ENCODE measurements around the gene MAOB.

Gene MAOB

DNA sequence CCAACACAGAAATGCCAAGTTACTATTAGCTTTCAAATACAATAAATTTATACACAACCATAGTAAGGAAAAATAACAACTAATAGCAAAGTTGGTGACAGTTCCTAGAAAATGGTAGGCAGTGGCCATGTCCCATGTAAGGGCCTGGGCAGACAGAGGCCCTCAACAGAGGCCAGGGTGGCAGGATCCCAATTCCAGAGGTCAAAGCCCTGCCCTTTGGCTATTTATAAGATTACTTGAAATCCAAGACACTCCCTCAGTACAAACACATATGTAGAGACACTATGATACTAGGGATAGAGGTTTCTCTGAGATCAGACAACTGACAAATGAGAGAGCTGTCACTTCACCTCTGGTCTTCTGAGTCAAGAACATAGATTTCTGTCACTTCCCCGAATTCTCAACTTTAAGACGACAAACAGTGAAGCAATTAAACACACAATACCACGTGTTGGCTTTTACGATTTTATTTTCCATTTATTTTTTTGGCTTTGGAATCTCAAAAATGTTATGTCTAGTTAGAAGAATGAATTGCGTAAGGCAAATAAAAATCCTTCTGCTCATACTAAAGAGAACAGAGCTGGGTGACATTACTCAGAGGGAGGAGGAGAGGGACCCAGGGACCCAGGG lies 16.3 kb upstream of the MAOB start:
- intact Hi-C loops (cut with DNase I; ENCODE audit: low total_unique reads), result no loop called here
- DNase-seq, result no peak
- Histone ChIP-seq H3K27me3 (no peaks in the 10 kb centered on the region), H3K4me1 (peaks cover 0 to 61% (median 0%) of the 10 kb centered on the region in 4 donors), H3K4me3 (no peak overlapping the region), H3K36me3 (no peaks in the 10 kb centered on the region), H3K27ac (peak overlapping the region; percentile 55 to 61), H3K9me3 (no peaks in the 10 kb centered on the region)
- no peak for TF ChIP-seq CTCF (IDR thresholded peaks at IDR 0.05)

DNA sequence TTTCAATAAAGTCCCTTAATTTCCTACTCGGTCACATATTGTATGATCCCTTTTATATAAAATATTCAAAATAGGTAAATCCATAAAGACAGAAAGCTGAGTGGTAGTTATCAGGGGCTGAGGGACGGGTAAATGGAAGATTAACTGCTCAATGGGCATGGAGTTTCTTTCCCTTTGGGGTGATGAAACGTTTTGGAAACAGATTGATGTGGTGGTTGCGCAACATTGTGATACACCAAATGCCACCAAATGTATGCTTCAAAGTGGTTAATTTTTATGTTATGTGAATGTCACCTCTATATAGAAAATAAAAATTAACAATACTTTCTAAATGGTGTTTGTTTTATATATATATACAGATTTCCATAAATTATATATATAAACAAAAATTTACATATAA lies 15.0 kb upstream of the MAOB start:
- Histone ChIP-seq H3K4me1 (peaks cover 0 to 70% (median 0%) of the 10 kb centered on the region in 4 donors), H3K4me3 (no peak overlapping the region), H3K27ac (peak overlapping the region in 1 of 2 donors; percentile 61), H3K27me3 (no peaks in the 10 kb centered on the region), H3K36me3 (no peaks in the 10 kb centered on the region), H3K9me3 (no peaks in the 10 kb centered on the region)
- intact Hi-C loops (cut with DNase I; ENCODE audit: low total_unique reads), result no loop called here
- TF ChIP-seq CTCF (IDR thresholded peaks at IDR 0.05), result no peak
- DNase-seq, result no peak

DNA sequence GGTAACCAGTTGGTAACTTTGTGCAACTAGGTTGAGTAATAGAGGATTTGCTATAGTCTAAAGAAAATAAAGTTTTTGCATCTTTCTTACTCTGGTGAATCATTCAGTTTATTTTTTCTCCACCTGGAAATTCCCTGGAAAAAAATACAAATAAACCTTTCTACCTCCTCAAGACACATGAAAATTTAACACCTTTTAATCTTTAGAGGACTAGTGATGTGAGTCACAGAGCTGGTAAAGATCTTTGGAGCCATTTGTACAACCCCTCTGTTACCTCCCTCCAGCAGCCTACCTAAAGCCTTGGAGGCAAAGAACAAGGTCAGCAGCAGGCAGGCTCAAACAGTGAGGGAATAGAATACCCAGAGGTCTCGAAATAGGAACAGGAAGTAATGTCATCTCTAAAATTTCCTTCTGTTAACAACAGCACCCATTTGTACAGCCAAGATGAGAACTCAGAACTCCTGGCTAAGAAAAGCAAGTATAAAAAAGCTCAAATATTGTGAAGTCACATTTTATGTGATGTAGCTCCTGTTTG lies 10.2 kb upstream of the MAOB start:
- intact Hi-C loops (cut with DNase I; ENCODE audit: low total_unique reads), result no loop called here
- H3K36me3 ChIP-seq, result no peaks in the 10 kb centered on the region
- H3K9me3 ChIP-seq, result peaks cover 0 to 5% (median 0%) of the 10 kb centered on the region in 3 donors
- H3K4me3 ChIP-seq, result no peak overlapping the region
- peaks cover 0 to 25% (median 0%) of the 10 kb centered on the region in 4 donors for H3K4me1 ChIP-seq
- TF ChIP-seq CTCF (IDR thresholded peaks at IDR 0.05), result no peak
- H3K27ac ChIP-seq, result peak overlapping the region; percentile 22 to 30
- no peaks in the 10 kb centered on the region for H3K27me3 ChIP-seq
- no peak for DNase-seq

DNA sequence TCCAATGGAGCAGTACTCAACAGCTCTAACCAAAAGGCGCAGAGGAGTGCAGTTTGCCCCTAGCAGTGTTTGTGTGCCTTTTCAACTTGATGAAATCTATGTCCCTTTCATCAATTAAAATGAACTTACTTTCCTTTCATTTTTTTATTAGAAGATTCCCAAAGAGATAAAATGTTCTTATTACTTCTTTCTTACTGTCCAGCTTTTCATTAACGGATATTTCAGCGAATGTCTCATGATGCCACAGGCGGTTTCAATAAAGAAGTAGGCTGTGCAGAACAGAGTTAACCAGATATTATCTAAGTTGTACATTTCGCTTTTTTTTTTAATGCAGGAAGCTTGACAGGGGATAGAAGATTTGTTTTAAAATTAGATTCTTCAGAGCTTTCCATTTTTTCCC lies 3.4 kb upstream of the MAOB start:
- H3K36me3 ChIP-seq, result no peaks in the 10 kb centered on the region
- DNase-seq, result no peak
- H3K27ac ChIP-seq, result no peak overlapping the region
- H3K9me3 ChIP-seq, result peaks cover 0 to 5% (median 0%) of the 10 kb centered on the region in 3 donors
- H3K27me3 ChIP-seq, result no peaks in the 10 kb centered on the region
- no peak overlapping the region for H3K4me3 ChIP-seq
- peaks cover 0 to 9% (median 3%) of the 10 kb centered on the region in 4 donors for H3K4me1 ChIP-seq
- intact Hi-C loops (cut with DNase I; ENCODE audit: low total_unique reads), result no loop called here
- no peak for TF ChIP-seq CTCF (IDR thresholded peaks at IDR 0.05)

- peak in 1 of 2 donors; percentile 37 for DNase-seq
- TF ChIP-seq CTCF (IDR thresholded peaks at IDR 0.05), result no peak
- intact Hi-C loops (cut with DNase I; ENCODE audit: low total_unique reads), result no loop called here
- H3K4me3 ChIP-seq, result peak overlapping the region; percentile 57 to 59
- peak overlapping the region; percentile 79 to 86 for H3K27ac ChIP-seq
- no peaks in the 10 kb centered on the region for H3K27me3 ChIP-seq
- H3K4me1 ChIP-seq, result peaks cover 0 to 47% (median 3%) of the 10 kb centered on the region in 4 donors
- H3K36me3 ChIP-seq, result no peaks in the 10 kb centered on the region
- no peaks in the 10 kb centered on the region for H3K9me3 ChIP-seq
These were observed 598 bp downstream of the MAOB start for GRCh38 chrX:43881410-43882293.

All from tibial artery (tissue), 4 donors.